Thymus (tissue), 11 donors: Measurements from ENCODE around the gene STRA6. TPM values are rescaled to one million over a fixed set of nuclear protein-coding genes. Genes with fewer than 3 reads are reported as not detected.

Source experiments
- DNase-seq, 9 donors: peaks; one replicate each; pipeline ENCODE4 v3.0.0-alpha.2; 2013; ENCODE audit warnings: low spot score in 9 of 9, low read depth in 6 of 9, missing footprints in 1 of 9
- H3K27ac ChIP-seq, 2 donors: one replicate each; pipeline ENCODE4 v1.5.1; 2013; ENCODE audit warnings: control low read depth in 1 of 2, low read depth in 1 of 2, low read length in 1 of 2, mild to moderate bottlenecking in 1 of 2, moderate library complexity in 1 of 2
- H3K27me3 ChIP-seq, 2 donors: one replicate each; pipeline ENCODE4 v1.5.1; 2013; ENCODE audit warnings: low read length in 1 of 2; ENCODE audit not compliant: control insufficient read depth in 2 of 2, insufficient read depth in 1 of 2
- H3K36me3 ChIP-seq, 2 donors: one replicate each; pipeline ENCODE4 v1.5.1; 2013; ENCODE audit warnings: low read length in 1 of 2, mild to moderate bottlenecking in 1 of 2, moderate library complexity in 1 of 2; ENCODE audit not compliant: control insufficient read depth in 2 of 2, insufficient read depth in 2 of 2
- H3K4me1 ChIP-seq, 2 donors: one replicate each; pipeline ENCODE4 v1.5.1; 2013; ENCODE audit warnings: low read length in 2 of 2; ENCODE audit not compliant: control insufficient read depth in 2 of 2, insufficient read depth in 2 of 2
- H3K4me3 ChIP-seq, 2 donors: one replicate each; pipeline ENCODE4 v1.5.1; 2013; ENCODE audit warnings: low read length in 2 of 2, control low read depth in 1 of 2, mild to moderate bottlenecking in 1 of 2
- H3K9me3 ChIP-seq, 2 donors: one replicate each; pipeline ENCODE4 v1.5.1; 2013; ENCODE audit warnings: low read length in 1 of 2, mild to moderate bottlenecking in 1 of 2; ENCODE audit not compliant: control insufficient read depth in 2 of 2, insufficient read depth in 1 of 2
- WGBS: extraction: QIAGEN DNeasy Blood & Tissue Kit; methylation state at CpG from one replicate; pipeline ENCODE4 v1.1.7; 2013; 5-methylcytosine and 5-hydroxymethylcytosine counted together
- polyA plus RNA-seq: library from polyadenylated mRNA; stranded (reverse); fragments of 200-250 nt; gene quantifications from one replicate; pipeline ENCODE4 v1.2.3, GENCODE V29; 2013
- total RNA-seq: library from RNA; stranded (reverse); fragments of 120-200 nt; gene quantifications from one replicate; pipeline ENCODE4 v1.2.4, GENCODE V29; 2013
- donor health status: healthy.

STRA6 gene
- total and polyA plus RNA-seq, 2 donors = 0.68 to 2.6 TPM

DNA sequence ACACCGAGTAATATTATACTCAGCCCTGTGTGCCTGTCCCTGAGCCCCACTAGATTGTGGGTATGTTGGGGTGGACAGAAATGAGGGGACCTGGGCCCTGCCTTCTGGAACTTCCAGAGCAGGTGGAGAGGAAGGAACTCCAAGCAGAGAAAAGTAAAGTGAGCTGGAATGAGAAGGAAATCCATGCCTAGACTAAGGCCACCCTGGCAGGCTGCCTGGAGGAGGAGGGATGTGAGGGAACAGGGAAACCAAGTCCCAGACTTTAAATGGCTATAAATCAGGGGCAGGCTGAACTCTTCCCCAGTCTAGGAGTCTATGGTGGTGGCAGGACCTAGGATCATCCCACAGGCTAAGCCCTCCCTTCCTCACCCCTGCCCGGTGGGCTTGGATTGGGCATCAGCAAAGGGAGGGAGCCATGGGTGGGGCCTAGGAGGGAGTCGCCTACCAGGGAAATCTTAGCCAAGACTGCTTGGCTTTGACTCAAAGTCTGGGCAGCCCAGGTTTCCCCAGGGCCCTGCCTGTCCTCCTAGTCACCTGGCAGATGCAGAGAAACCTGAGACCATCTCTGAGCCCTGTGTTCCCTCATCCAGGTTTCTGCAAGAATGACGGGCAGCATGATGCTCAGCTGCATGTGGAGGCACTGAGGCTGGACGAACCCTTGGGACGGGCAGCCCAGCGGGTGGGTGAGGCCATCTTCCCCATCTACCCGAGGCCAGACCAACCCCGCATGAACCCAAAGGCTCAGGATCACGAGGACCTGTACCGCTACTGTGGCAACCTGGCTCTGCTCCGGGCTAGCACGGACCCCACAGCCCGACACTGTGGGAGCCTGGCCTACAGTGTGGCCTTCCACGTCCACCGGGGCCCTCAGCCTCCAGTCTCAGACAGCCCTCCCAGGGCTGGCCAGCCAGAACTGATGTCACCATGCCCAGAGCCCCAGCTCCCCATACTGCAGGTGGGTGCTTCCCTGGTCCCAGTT lies 15.6 kb upstream of the STRA6 start:
- Histone ChIP-seq H3K4me1 (peaks cover 0 to 55% of the 10 kb centered on the region in 2 donors), H3K27me3 (peaks cover 0 to 3% of the 10 kb centered on the region in 2 donors), H3K36me3 (no peaks in the 10 kb centered on the region), H3K4me3 (no peak overlapping the region), H3K9me3 (no peaks in the 10 kb centered on the region), H3K27ac (no peak overlapping the region)
- DNase-seq = no peak
- WGBS = 95% methylated on average over 16 of the region's 16 CpGs

DNA sequence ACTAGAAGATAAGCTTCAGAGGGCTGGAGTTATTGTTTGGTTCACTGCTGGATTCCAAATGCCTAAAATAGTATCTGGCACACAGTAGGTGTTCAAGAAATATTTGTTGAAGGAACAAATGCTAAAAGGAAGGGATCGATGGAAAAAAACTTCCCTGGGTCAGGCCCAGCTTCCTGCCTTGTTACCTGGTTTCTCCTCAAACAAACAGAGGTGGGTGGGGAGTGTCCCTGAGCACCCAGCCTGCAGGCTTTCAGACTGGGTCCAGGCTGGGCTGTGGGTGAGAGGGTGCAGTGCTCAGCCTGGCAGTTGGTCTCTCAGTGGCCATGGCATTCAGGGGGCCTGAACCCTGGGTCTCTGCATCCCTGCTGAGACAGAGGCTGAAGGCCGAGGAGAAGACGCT lies 14.4 kb upstream of the STRA6 start:
- Histone ChIP-seq H3K27ac (no peak overlapping the region), H3K27me3 (no peaks in the 10 kb centered on the region)

DNA sequence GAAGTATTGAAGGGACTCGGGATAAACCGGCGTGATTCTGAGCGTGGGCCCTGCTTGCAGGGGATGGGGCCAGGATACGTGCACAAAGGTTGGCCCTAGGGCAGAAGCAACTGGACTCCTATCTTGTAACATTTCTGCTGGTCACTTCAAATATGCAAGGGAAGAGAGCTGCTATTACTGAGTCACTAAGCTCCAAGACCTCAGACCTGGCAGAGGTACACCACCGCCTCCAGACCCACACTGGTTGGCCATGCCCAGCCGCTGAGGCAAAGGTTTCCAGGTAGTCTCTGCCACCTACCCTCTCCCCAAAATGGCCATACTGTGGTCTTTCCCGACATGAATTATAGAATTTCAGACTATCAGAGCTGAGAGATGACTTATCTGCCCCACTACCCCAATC lies 13.4 kb upstream of the STRA6 start:
- Histone ChIP-seq H3K27me3 (no peaks in the 10 kb centered on the region), H3K4me1 (peaks cover 0 to 44% of the 10 kb centered on the region in 2 donors), H3K4me3 (no peak overlapping the region), H3K36me3 (no peaks in the 10 kb centered on the region), H3K27ac (no peak overlapping the region), H3K9me3 (no peaks in the 10 kb centered on the region)
- WGBS = 96% methylated on average over 8 of the region's 8 CpGs
- no peak for DNase-seq

More for the DNA sequence above, 14.4 kb upstream of the STRA6 start:
- H3K4me3 ChIP-seq = no peak overlapping the region
- WGBS = 99% methylated on average over 3 of the region's 3 CpGs
- DNase-seq = no peak
- peaks cover 0 to 52% of the 10 kb centered on the region in 2 donors for H3K4me1 ChIP-seq
- no peaks in the 10 kb centered on the region for H3K9me3 ChIP-seq
- H3K36me3 ChIP-seq = no peaks in the 10 kb centered on the region

DNA sequence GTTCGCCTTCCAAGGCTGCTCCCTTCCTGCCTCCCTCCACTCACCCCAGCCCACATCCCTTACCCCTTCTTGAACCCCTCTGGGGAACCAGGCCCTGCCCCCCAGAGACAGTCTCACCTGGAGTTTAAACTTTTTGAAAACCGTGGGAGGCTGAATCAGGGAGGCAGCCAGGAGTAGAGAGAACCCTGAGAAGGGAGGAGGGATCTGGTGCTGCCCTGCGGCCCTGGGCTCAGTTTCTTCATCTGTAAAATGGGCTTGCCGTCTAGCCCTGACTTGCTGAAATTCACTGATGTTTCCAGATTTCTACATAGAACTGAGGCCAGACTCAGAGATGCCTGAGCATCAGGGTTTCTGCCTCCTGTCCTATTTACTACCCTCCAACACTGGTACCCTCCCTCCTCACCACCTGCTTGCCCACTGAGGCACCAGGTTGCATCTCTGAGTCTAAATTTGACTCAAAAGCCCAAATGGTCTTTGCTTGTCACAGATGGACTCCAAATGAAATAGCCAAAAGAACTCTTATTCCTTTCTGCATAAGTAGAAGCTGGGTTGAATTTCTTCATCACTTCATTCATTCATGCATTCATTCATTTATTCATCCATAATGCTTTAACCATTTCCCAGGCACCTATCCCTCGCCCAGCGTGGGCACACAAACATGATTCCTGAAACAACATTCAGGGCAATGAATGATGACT lies 11.9 kb upstream of the STRA6 start:
- no peaks in the 10 kb centered on the region for H3K36me3 ChIP-seq
- peaks cover 0 to 45% of the 10 kb centered on the region in 2 donors for H3K4me1 ChIP-seq
- H3K27me3 ChIP-seq = no peaks in the 10 kb centered on the region
- 86% methylated on average over 6 of the region's 6 CpGs for WGBS
- no peak overlapping the region for H3K4me3 ChIP-seq
- DNase-seq = no peak
- H3K9me3 ChIP-seq = no peaks in the 10 kb centered on the region
- peak overlapping the region in 1 of 2 donors; percentile 28 for H3K27ac ChIP-seq

DNA sequence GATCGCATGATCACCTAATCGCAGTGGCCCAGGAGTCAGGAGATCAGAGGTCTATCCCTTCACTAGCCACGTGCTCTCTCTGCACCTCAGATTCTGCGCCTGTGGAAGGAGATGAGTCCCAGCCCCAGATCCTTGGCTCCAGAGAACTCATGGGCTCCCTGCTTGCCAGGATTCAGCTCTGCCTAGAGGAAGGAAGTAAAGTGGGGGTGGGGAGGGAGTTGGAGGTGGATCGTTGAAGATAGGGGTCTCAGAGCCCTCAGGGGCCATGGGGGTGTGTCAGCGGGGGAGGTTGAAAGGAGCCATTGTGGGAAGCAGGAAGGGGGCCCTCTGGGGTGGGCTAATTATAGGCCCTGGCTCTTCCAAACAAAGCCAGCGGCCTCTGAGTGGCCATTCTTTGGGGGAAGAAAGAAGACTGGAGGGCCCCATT lies 11.3 kb upstream of the STRA6 start:
- 71% methylated on average over 7 of the region's 7 CpGs for WGBS
- no peaks in the 10 kb centered on the region for H3K36me3 ChIP-seq
- H3K27me3 ChIP-seq = no peaks in the 10 kb centered on the region
- no peak for DNase-seq
- no peak overlapping the region for H3K4me3 ChIP-seq
- H3K27ac ChIP-seq = no peak overlapping the region
- H3K4me1 ChIP-seq = peaks cover 0 to 51% of the 10 kb centered on the region in 2 donors
- no peaks in the 10 kb centered on the region for H3K9me3 ChIP-seq

DNA sequence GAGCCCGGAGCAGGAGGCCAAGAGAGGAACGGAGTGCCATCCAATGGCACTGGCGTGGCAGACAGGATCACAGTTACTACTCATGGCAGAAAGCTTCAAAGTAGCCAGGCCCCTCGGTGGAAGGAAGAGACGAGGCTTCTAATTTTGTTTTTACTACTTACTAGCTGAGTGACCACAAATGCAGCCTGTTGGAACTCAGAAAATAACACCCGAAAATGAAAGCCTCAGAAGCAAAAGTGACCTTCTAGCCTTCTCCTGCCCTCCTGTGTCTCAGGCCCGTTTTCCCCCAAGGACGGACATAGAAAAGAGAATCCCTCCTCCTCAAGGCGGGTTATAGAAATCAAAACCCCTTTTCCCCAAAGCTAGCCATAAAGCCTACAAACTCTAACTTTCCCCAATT lies 9.9 kb upstream of the STRA6 start:
- H3K4me3 ChIP-seq = no peak overlapping the region
- no peak overlapping the region for H3K27ac ChIP-seq
- H3K9me3 ChIP-seq = no peaks in the 10 kb centered on the region
- no peak for DNase-seq
- H3K27me3 ChIP-seq = no peaks in the 10 kb centered on the region
- no peaks in the 10 kb centered on the region for H3K36me3 ChIP-seq
- 95% methylated on average over 9 of the region's 9 CpGs for WGBS
- H3K4me1 ChIP-seq = peaks cover 0 to 65% of the 10 kb centered on the region in 2 donors

DNA sequence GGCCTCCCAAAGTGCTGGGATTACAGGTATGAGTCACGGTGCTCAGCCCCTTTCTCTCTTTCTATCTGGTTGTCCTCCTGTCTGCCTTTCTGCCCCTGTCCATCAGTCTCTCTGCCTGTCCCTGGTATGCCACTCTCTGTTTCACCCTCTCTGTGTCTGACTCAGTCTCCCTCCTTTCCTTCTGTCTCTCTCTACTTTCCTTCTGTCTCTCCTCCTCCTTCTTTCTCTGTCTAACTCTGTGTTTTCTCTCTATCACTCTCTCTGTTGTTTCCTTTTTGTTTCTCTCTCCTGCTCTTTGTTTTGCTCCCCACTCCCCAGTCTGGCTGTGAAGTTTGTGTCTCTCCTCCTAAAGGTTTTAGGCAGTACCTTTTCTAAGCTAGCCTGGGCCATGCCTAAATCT lies 9.1 kb upstream of the STRA6 start:
- DNase-seq = no peak
- H3K4me3 ChIP-seq = no peak overlapping the region
- H3K27ac ChIP-seq = peak overlapping the region in 1 of 2 donors; percentile 32
- H3K9me3 ChIP-seq = no peaks in the 10 kb centered on the region
- WGBS = 100% methylated on average over 1 of the region's 1 CpG
- no peaks in the 10 kb centered on the region for H3K36me3 ChIP-seq
- no peaks in the 10 kb centered on the region for H3K27me3 ChIP-seq
- peaks cover 0 to 73% of the 10 kb centered on the region in 2 donors for H3K4me1 ChIP-seq

DNA sequence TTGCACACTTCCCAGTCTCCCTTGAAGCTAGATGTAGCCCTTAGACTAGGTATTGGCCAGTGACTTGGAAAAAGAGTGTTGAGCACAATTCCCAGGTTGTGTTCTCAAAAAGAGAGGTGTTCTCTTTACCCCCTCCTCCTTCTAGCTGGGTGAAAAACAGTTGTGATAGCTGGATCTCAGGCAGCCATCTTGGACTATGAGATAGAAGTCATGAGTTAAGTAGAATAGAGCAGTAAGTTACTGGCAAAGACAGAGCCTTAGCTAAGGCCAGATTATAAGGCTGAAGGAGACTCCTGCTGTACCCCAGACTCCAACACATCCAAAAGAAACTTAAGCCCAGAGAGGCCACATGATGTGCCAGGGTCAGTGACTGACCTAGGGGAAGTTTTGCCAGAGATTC lies 8.1 kb upstream of the STRA6 start:
- no peak for DNase-seq
- H3K4me1 ChIP-seq = peaks cover 0 to 81% of the 10 kb centered on the region in 2 donors
- no peak overlapping the region for H3K4me3 ChIP-seq
- no peaks in the 10 kb centered on the region for H3K27me3 ChIP-seq
- peak overlapping the region in 1 of 2 donors; percentile 55 for H3K27ac ChIP-seq
- H3K9me3 ChIP-seq = no peaks in the 10 kb centered on the region
- no peaks in the 10 kb centered on the region for H3K36me3 ChIP-seq
